ENCODE measurements around the gene LRRC17. TPM values are rescaled to one million over a fixed set of nuclear protein-coding genes. Genes with fewer than 3 reads are reported as not detected.

The LRRC17 gene
- total RNA-seq, 1 donor from 2014 or later: 35.8 TPM

DNA sequence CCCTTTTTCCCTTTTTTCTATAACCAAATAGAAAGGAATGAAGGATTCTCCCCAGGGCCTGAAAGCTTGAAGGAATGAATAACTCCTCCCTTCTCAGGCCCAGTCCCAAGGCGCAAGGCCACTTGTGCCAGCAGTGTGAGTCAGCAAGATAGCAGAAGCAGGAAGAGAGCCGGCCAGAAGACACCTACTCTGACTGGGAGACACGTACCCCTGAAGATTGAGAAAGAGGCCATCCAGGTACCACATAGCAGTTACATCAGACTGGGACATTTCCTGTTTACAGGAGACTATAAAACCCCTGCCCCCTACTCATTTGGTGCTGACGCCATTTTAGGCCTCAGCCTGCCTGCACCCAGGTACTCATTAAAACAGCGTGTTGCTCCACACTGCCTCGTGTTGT lies 65.5 kb downstream of the LRRC17 start:
- Mint-ChIP-seq H3K4me1 (no peaks in the 10 kb centered on the region), H3K4me3 (no peak overlapping the region), H3K9me3 (peaks cover 11% of the 10 kb centered on the region), H3K36me3 (ENCODE audit: low read depth) (peaks cover 7% of the 10 kb centered on the region), H3K27ac (ENCODE audit: unreplicated experiment) (no peak overlapping the region), H3K27me3 (ENCODE audit: low read depth) (no peaks in the 10 kb centered on the region)
- TF ChIP-seq, protein P1, sequence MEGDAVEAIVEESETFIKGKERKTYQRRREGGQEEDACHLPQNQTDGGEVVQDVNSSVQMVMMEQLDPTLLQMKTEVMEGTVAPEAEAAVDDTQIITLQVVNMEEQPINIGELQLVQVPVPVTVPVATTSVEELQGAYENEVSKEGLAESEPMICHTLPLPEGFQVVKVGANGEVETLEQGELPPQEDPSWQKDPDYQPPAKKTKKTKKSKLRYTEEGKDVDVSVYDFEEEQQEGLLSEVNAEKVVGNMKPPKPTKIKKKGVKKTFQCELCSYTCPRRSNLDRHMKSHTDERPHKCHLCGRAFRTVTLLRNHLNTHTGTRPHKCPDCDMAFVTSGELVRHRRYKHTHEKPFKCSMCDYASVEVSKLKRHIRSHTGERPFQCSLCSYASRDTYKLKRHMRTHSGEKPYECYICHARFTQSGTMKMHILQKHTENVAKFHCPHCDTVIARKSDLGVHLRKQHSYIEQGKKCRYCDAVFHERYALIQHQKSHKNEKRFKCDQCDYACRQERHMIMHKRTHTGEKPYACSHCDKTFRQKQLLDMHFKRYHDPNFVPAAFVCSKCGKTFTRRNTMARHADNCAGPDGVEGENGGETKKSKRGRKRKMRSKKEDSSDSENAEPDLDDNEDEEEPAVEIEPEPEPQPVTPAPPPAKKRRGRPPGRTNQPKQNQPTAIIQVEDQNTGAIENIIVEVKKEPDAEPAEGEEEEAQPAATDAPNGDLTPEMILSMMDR (conservative IDR thresholded peaks at IDR 0.05): no peak
- no peak for DNase-seq (ENCODE audit: low read depth, low spot score)

DNA sequence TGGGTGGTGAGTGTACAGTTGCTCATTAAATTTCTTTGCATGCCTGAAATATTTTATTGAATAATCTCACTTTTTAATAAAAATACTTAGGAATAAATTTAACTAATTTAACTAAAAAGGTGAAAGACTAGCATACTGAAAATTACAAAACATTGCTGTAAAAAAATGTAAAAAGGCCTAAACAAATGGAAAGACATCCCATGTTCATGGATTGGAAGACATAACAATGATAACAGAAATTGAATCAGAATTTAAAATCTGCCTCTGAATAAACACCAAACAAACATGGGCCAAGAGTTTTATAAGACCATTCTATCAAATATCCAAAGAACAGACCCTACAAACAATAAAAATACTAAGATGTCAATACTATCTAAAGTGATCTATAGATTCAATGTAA lies 66.9 kb downstream of the LRRC17 start:
- Mint-ChIP-seq H3K9me3 (peaks cover 11% of the 10 kb centered on the region), H3K4me3 (no peak overlapping the region), H3K27me3 (ENCODE audit: low read depth) (no peaks in the 10 kb centered on the region), H3K27ac (ENCODE audit: unreplicated experiment) (no peak overlapping the region), H3K36me3 (ENCODE audit: low read depth) (peaks cover 7% of the 10 kb centered on the region), H3K4me1 (no peaks in the 10 kb centered on the region)
- no peak for DNase-seq (ENCODE audit: low read depth, low spot score)
- TF ChIP-seq, protein P1 (conservative IDR thresholded peaks at IDR 0.05): no peak

DNA sequence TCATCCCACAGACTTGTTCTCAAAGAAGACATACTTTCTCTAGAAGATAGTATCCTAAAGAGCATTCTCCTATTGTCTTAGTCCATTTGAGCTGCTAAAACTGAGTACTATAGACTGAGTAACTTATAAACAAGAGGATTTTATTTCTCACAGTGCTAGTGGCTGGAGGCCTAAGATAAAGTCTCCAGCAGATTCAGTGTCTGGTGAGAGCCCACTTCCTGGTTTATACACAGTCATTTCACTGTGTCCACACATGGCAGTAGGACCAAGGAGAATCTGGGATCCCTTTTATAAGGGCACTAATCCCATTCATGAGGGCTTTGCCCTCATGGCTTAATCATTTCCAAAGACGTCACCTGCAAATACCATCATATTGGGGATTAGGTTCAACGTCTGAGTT lies 68.7 kb downstream of the LRRC17 start:
- H3K4me3 Mint-ChIP-seq: no peak overlapping the region
- no peak for DNase-seq (ENCODE audit: low read depth, low spot score)
- peaks cover 7% of the 10 kb centered on the region for H3K9me3 Mint-ChIP-seq
- peaks cover 4% of the 10 kb centered on the region for H3K36me3 Mint-ChIP-seq (ENCODE audit: low read depth)
- no peaks in the 10 kb centered on the region for H3K4me1 Mint-ChIP-seq
- H3K27me3 Mint-ChIP-seq (ENCODE audit: low read depth): no peaks in the 10 kb centered on the region
- TF ChIP-seq, protein P1 (conservative IDR thresholded peaks at IDR 0.05): no peak
- H3K27ac Mint-ChIP-seq (ENCODE audit: unreplicated experiment): no peak overlapping the region

DNA sequence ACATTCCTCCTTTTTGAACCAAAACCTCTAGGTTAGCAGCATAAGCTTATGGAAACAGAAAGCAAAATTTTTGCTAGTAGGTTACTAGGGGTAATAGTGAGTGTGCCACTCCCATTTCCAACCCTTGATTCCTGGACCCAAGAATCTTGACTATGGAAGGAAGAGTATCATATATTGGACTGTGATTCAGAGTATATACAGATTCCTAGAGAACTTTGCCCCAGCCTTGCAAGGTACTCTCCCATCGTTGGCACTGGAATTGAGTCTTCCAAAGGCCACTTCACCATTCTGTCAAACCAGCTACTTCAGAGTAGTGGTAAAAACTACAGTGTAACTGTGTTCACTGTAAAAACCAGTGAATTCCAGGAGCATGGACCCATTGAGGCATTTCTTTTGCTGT lies 69.4 kb downstream of the LRRC17 start:
- H3K4me3 Mint-ChIP-seq: no peak overlapping the region
- peaks cover 3% of the 10 kb centered on the region for H3K9me3 Mint-ChIP-seq
- TF ChIP-seq, protein P1 (conservative IDR thresholded peaks at IDR 0.05): no peak
- H3K4me1 Mint-ChIP-seq: no peaks in the 10 kb centered on the region
- H3K27ac Mint-ChIP-seq (ENCODE audit: unreplicated experiment): no peak overlapping the region
- H3K36me3 Mint-ChIP-seq (ENCODE audit: low read depth): no peaks in the 10 kb centered on the region
- DNase-seq (ENCODE audit: low read depth, low spot score): no peak
- H3K27me3 Mint-ChIP-seq (ENCODE audit: low read depth): no peaks in the 10 kb centered on the region

DNA sequence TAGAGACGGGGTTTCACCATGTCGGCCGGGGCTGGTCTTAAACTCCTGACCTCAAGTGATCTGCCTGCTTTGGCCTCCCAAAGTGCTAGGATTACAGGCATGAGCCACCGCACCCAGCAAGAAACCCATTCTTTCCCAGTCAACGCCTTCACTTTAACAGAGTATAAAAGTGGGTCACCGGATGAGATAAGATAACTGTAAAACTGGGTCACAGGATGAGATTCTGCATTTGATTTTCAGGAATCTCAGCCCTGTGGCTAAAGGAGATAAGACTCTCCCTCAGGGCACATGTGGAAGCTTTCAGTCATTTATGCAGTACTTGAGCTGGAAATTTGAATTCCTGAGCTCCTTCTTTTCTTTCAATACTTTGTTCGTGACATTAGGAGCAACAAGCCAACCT lies 70.8 kb downstream of the LRRC17 start:
- H3K36me3 Mint-ChIP-seq (ENCODE audit: low read depth): no peaks in the 10 kb centered on the region
- peaks cover 3% of the 10 kb centered on the region for H3K9me3 Mint-ChIP-seq
- no peak for DNase-seq (ENCODE audit: low read depth, low spot score)
- TF ChIP-seq, protein P1 (conservative IDR thresholded peaks at IDR 0.05): no peak
- no peaks in the 10 kb centered on the region for H3K4me1 Mint-ChIP-seq
- H3K4me3 Mint-ChIP-seq: no peak overlapping the region
- H3K27ac Mint-ChIP-seq (ENCODE audit: unreplicated experiment): no peak overlapping the region
- H3K27me3 Mint-ChIP-seq (ENCODE audit: low read depth): no peaks in the 10 kb centered on the region

All from neural crest cell (in vitro differentiated cells).